Effector memory CD4-positive, alpha-beta T cell (primary cell): ENCODE measurements around the gene PPP2R5C.

Source experiments
- DNase-seq, 3 donors: peaks; one replicate each; pipeline ENCODE4 v3.0.0-alpha.2; 2020
- H3K27ac ChIP-seq: 2 replicates; pipeline ENCODE4 v1.7.0; 2013; ENCODE audit warnings: mild to moderate bottlenecking, low read length, moderate library complexity; ENCODE audit not compliant: insufficient read depth, poor library complexity, severe bottlenecking
- H3K27me3 ChIP-seq: replicated peaks from 2 replicates; pipeline ENCODE4 v1.7.0; 2013; ENCODE audit warnings: mild to moderate bottlenecking, low read length; ENCODE audit not compliant: insufficient read depth, control insufficient read depth, poor library complexity, severe bottlenecking
- H3K36me3 ChIP-seq: 2 replicates; pipeline ENCODE4 v1.7.0; 2013; ENCODE audit warnings: mild to moderate bottlenecking, low read length, moderate library complexity; ENCODE audit not compliant: control insufficient read depth, insufficient read depth
- H3K4me1 ChIP-seq: 2 replicates; pipeline ENCODE4 v1.7.0; 2013; ENCODE audit warnings: low read length, mild to moderate bottlenecking; ENCODE audit not compliant: control insufficient read depth, insufficient read depth, poor library complexity, severe bottlenecking
- H3K4me3 ChIP-seq: 2 replicates; pipeline ENCODE4 v1.7.0; 2013; ENCODE audit warnings: low read length, low read depth, mild to moderate bottlenecking; ENCODE audit not compliant: insufficient read depth, poor library complexity, severe bottlenecking
- H3K9me3 ChIP-seq: 2 replicates; pipeline ENCODE4 v1.7.0; 2013; ENCODE audit warnings: mild to moderate bottlenecking, low read length, moderate library complexity; ENCODE audit not compliant: control insufficient read depth

The PPP2R5C gene

GRCh38 chr14:101844219-101844618 is 82.7 kb downstream of the PPP2R5C start:
- H3K27ac ChIP-seq: peak overlapping the region; percentile 40
- no peaks in the 10 kb centered on the region for H3K27me3 ChIP-seq
- H3K36me3 ChIP-seq: no peaks in the 10 kb centered on the region
- H3K9me3 ChIP-seq: no peaks in the 10 kb centered on the region
- no peak for DNase-seq
- peaks cover 31% of the 10 kb centered on the region for H3K4me1 ChIP-seq
- no peak overlapping the region for H3K4me3 ChIP-seq

GRCh38 chr14:101844751-101845150 is 83.2 kb downstream of the PPP2R5C start:
- H3K4me3 ChIP-seq: no peak overlapping the region
- no peak for DNase-seq
- no peaks in the 10 kb centered on the region for H3K27me3 ChIP-seq
- H3K9me3 ChIP-seq: no peaks in the 10 kb centered on the region
- peak overlapping the region; percentile 40 for H3K27ac ChIP-seq
- H3K36me3 ChIP-seq: no peaks in the 10 kb centered on the region
- H3K4me1 ChIP-seq: peaks cover 31% of the 10 kb centered on the region

- H3K4me1 ChIP-seq: peaks cover 37% of the 10 kb centered on the region
- DNase-seq: no peak
Observed at GRCh38 chr14:101845496-101845895, 84.0 kb downstream of the PPP2R5C start.

GRCh38 chr14:101845896-101846295 is 84.4 kb downstream of the PPP2R5C start:
- H3K27me3 ChIP-seq: no peaks in the 10 kb centered on the region
- DNase-seq: no peak
- H3K4me1 ChIP-seq: peaks cover 37% of the 10 kb centered on the region
- H3K4me3 ChIP-seq: no peak overlapping the region
- H3K36me3 ChIP-seq: no peaks in the 10 kb centered on the region
- H3K27ac ChIP-seq: peak overlapping the region; percentile 10
- no peaks in the 10 kb centered on the region for H3K9me3 ChIP-seq

More at GRCh38 chr14:101845496-101845895, 84.0 kb downstream of the PPP2R5C start:
- Histone ChIP-seq H3K27ac (peak overlapping the region; percentile 10), H3K36me3 (no peaks in the 10 kb centered on the region), H3K27me3 (no peaks in the 10 kb centered on the region), H3K9me3 (no peaks in the 10 kb centered on the region), H3K4me3 (no peak overlapping the region)

- no peak overlapping the region for H3K27ac ChIP-seq
Observed at GRCh38 chr14:101849125-101849524, 87.6 kb downstream of the PPP2R5C start.

GRCh38 chr14:101849640-101850039 is 88.1 kb downstream of the PPP2R5C start:
- H3K36me3 ChIP-seq: no peaks in the 10 kb centered on the region
- no peaks in the 10 kb centered on the region for H3K27me3 ChIP-seq
- no peak for DNase-seq
- H3K9me3 ChIP-seq: no peaks in the 10 kb centered on the region
- peaks cover 46% of the 10 kb centered on the region for H3K4me1 ChIP-seq
- no peak overlapping the region for H3K4me3 ChIP-seq
- H3K27ac ChIP-seq: no peak overlapping the region

More at GRCh38 chr14:101849125-101849524, 87.6 kb downstream of the PPP2R5C start:
- H3K4me3 ChIP-seq: no peak overlapping the region
- peaks cover 46% of the 10 kb centered on the region for H3K4me1 ChIP-seq
- H3K9me3 ChIP-seq: no peaks in the 10 kb centered on the region
- H3K36me3 ChIP-seq: no peaks in the 10 kb centered on the region
- no peak for DNase-seq
- no peaks in the 10 kb centered on the region for H3K27me3 ChIP-seq

- Histone ChIP-seq H3K27ac (no peak overlapping the region), H3K4me1 (peaks cover 35% of the 10 kb centered on the region), H3K9me3 (no peaks in the 10 kb centered on the region), H3K4me3 (no peak overlapping the region), H3K36me3 (peaks cover 4% of the 10 kb centered on the region), H3K27me3 (no peaks in the 10 kb centered on the region)
- DNase-seq: no peak
Observed at GRCh38 chr14:101851183-101851582, 89.7 kb downstream of the PPP2R5C start.

GRCh38 chr14:101851736-101852405 is 90.4 kb downstream of the PPP2R5C start:
- H3K27ac ChIP-seq: no peak overlapping the region
- H3K36me3 ChIP-seq: peaks cover 4% of the 10 kb centered on the region
- H3K27me3 ChIP-seq: no peaks in the 10 kb centered on the region
- DNase-seq: no peak
- H3K4me3 ChIP-seq: no peak overlapping the region
- H3K9me3 ChIP-seq: no peaks in the 10 kb centered on the region
- H3K4me1 ChIP-seq: peaks cover 30% of the 10 kb centered on the region

- DNase-seq: no peak
- Histone ChIP-seq H3K4me3 (no peak overlapping the region), H3K27me3 (no peaks in the 10 kb centered on the region), H3K27ac (no peak overlapping the region), H3K9me3 (no peaks in the 10 kb centered on the region), H3K36me3 (peaks cover 11% of the 10 kb centered on the region), H3K4me1 (peaks cover 30% of the 10 kb centered on the region)
Observed at GRCh38 chr14:101852785-101853184, 91.3 kb downstream of the PPP2R5C start.

GRCh38 chr14:101853455-101854018 is 92.0 kb downstream of the PPP2R5C start:
- Histone ChIP-seq H3K4me1 (peaks cover 30% of the 10 kb centered on the region), H3K27ac (no peak overlapping the region), H3K4me3 (no peak overlapping the region)

More at GRCh38 chr14:101853455-101854018, 92.0 kb downstream of the PPP2R5C start:
- DNase-seq: no peak
- H3K36me3 ChIP-seq: peaks cover 11% of the 10 kb centered on the region
- no peaks in the 10 kb centered on the region for H3K9me3 ChIP-seq
- H3K27me3 ChIP-seq: no peaks in the 10 kb centered on the region
